Neuronal stem cell (in vitro differentiated cells): Measurements from ENCODE around the gene TLNRD1.

ENCODE experiments used
- DNase-seq: peaks from one replicate; pipeline ENCODE4 v3.0.0-alpha.2; 2013; ENCODE audit warnings: low spot score
- H2AFZ ChIP-seq: one replicate; pipeline ENCODE4 v1.6.1; 2013; ENCODE audit warnings: mild to moderate bottlenecking, low read length, inconsistent platforms
- H2AK5ac ChIP-seq: 2 replicates; pipeline ENCODE4 v1.6.1; 2013; ENCODE audit warnings: low read depth, mild to moderate bottlenecking, inconsistent platforms, low read length, moderate library complexity, mixed read lengths
- H2BK120ac ChIP-seq: 2 replicates; pipeline ENCODE4 v1.6.1; 2013; ENCODE audit warnings: low read depth, mild to moderate bottlenecking, inconsistent platforms, low read length, moderate library complexity, mixed read lengths
- H2BK12ac ChIP-seq: one replicate; pipeline ENCODE4 v1.6.1; 2013; ENCODE audit warnings: low read length, inconsistent platforms
- H2BK15ac ChIP-seq: 2 replicates; pipeline ENCODE4 v1.6.1; 2013; ENCODE audit warnings: mild to moderate bottlenecking, low read length, inconsistent platforms, mixed read lengths
- H2BK5ac ChIP-seq: one replicate; pipeline ENCODE4 v1.6.1; 2013; ENCODE audit warnings: inconsistent platforms, mild to moderate bottlenecking, low read length, moderate library complexity
- H3K14ac ChIP-seq: one replicate; pipeline ENCODE4 v1.6.1; 2013; ENCODE audit warnings: low read length, inconsistent platforms
- H3K18ac ChIP-seq: 2 replicates; pipeline ENCODE4 v1.6.1; 2013; ENCODE audit warnings: low read length, inconsistent platforms
- H3K23ac ChIP-seq: 2 replicates; pipeline ENCODE4 v1.6.1; 2013; ENCODE audit warnings: low read depth, mild to moderate bottlenecking, mixed read lengths, low read length, inconsistent platforms; ENCODE audit not compliant: poor library complexity
- H3K27ac ChIP-seq: replicated peaks from 3 replicates; pipeline ENCODE4 v1.5.1; 2013; ENCODE audit warnings: low read length, inconsistent platforms
- H3K27me3 ChIP-seq, 3 experiments: 2 replicates each; pipeline ENCODE4 v1.6.1; 2013; ENCODE audit warnings: low read length in 3 of 3, mild to moderate bottlenecking in 2 of 3, inconsistent platforms in 1 of 3, low read depth in 1 of 3, mixed read lengths in 1 of 3, moderate library complexity in 1 of 3; ENCODE audit not compliant: control insufficient read depth in 3 of 3, insufficient read depth in 3 of 3
- H3K36me3 ChIP-seq, 2 donors: replicated peaks in 1 of 2; 2 replicates each; pipeline ENCODE4 v1.6.1; 2013; ENCODE audit warnings: low read length in 2 of 2; ENCODE audit not compliant: control insufficient read depth in 2 of 2, insufficient read depth in 2 of 2
- H3K4ac ChIP-seq: 2 replicates; pipeline ENCODE4 v1.6.1; 2013; ENCODE audit warnings: inconsistent platforms, mild to moderate bottlenecking, low read length, moderate library complexity
- H3K4me1 ChIP-seq, 2 donors: 1 replicate in 1 of 2; 2 replicates in 1 of 2; pipeline ENCODE4 v1.6.1; 2013; ENCODE audit warnings: low read length in 2 of 2, low read depth in 1 of 2; ENCODE audit not compliant: control insufficient read depth in 2 of 2, insufficient read depth in 1 of 2
- H3K4me2 ChIP-seq: one replicate; pipeline ENCODE4 v1.6.1; 2013; ENCODE audit warnings: mild to moderate bottlenecking, low read length, inconsistent platforms; ENCODE audit not compliant: insufficient read depth, poor library complexity, severe bottlenecking
- H3K4me3 ChIP-seq, 2 donors: 2 replicates each; pipeline ENCODE4 v1.5.1; 2013; ENCODE audit warnings: low read length in 2 of 2, mild to moderate bottlenecking in 2 of 2, inconsistent platforms in 1 of 2, moderate library complexity in 1 of 2
- H3K79me1 ChIP-seq: one replicate; pipeline ENCODE4 v1.6.1; 2013; ENCODE audit warnings: low read depth, mild to moderate bottlenecking, inconsistent platforms, low read length, moderate library complexity
- H3K9ac ChIP-seq: one replicate; pipeline ENCODE4 v1.6.1; 2013; ENCODE audit warnings: mild to moderate bottlenecking, low read depth, low read length, inconsistent platforms; ENCODE audit not compliant: poor library complexity
- H3K9me3 ChIP-seq, 2 donors: replicated peaks in 1 of 2; 2 replicates each; pipeline versions ENCODE3 to v1.6.1; 2013; ENCODE audit warnings: low read length in 2 of 2, mild to moderate bottlenecking in 2 of 2, inconsistent platforms in 1 of 2, low read depth in 1 of 2, mixed read lengths in 1 of 2, moderate library complexity in 1 of 2; ENCODE audit not compliant: control insufficient read depth in 2 of 2, insufficient read depth in 1 of 2
- H4K8ac ChIP-seq: one replicate; pipeline ENCODE4 v1.6.1; 2013; ENCODE audit warnings: low read depth, mild to moderate bottlenecking, inconsistent platforms, low read length, moderate library complexity
- H4K91ac ChIP-seq: one replicate; pipeline ENCODE4 v1.6.1; 2013; ENCODE audit warnings: low read length, low read depth, mild to moderate bottlenecking, inconsistent platforms; ENCODE audit not compliant: poor library complexity
- WGBS, 2 donors: extraction: QIAGEN DNeasy Blood & Tissue Kit; methylation state at CpG; one replicate each; pipeline ENCODE4 v1.1.7; 2013; ENCODE audit warnings: missing lambda C conversion rate in 2 of 2, mixed read lengths in 1 of 2; ENCODE audit not compliant: insufficient read length in 2 of 2, insufficient replicate concordance in 1 of 2; ENCODE audit errors: extremely low coverage in 2 of 2; 5-methylcytosine and 5-hydroxymethylcytosine counted together

Gene TLNRD1

DNA sequence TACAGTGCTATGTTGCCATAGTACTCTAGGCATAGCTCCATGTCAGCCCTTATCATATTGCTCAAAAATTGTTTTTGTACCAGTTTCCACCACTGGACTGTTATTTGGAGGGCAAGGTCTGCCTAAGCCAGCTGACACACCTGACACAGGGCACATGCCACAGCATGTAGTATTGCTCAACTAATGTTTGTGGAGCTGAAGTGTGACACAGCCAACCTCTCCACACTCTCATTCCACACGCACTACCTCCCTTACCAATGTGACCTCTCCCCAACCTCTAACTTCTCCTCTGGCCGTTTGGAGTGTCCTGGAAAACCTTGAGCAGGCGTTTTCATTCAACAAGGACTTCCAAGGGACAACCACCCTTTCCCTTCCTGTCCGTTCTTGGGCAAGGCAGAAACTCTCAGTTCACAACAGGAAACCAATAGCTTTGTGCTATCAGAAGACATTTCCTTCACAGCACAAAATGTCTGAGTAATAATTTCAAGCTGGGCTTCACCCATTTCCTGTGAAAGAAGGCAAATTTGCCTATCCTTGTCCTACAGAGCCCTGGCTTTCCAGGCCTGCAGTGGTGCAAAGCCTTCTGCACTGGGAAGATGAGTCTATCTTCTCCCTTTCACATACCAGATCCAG lies 38.4 kb downstream of the TLNRD1 start:
- H3K27ac ChIP-seq: no peak overlapping the region

DNA sequence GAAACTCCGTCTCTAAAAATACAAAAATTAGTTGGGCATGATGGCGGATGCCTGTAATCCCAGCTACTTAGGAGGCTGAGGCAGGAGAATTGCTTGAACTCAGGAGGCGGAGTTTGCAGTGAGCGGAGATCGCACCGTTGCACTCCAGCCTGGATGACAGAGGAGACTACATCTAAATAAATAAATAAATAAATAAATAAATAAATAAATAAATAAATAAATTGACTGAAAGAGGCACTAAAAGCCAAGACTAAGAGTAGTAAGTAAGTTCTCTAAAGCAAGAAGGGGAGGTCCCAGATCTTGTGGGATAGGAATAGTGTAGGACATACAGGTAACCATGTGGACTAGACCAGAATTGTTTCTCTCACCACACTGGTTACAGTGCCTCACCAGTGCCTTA lies 40.0 kb downstream of the TLNRD1 start:
- H4K91ac ChIP-seq: no peak overlapping the region
- H3K4me3 ChIP-seq: no peak overlapping the region
- H2BK120ac ChIP-seq: no peak overlapping the region
- H2AK5ac ChIP-seq: no peak overlapping the region
- no peaks in the 10 kb centered on the region for H3K79me1 ChIP-seq
- no CpG with 5 or more reads among the region's 6 CpGs for WGBS, 2 donors
- DNase-seq: no peak
- H2BK15ac ChIP-seq: no peak overlapping the region
- H3K14ac ChIP-seq: no peak overlapping the region
- no peaks in the 10 kb centered on the region for H3K36me3 ChIP-seq
- no peak overlapping the region for H3K23ac ChIP-seq
- H4K8ac ChIP-seq: no peak overlapping the region
- no peak overlapping the region for H3K18ac ChIP-seq
- no peak overlapping the region for H3K27ac ChIP-seq
- H3K4ac ChIP-seq: no peak overlapping the region
- H3K4me1 ChIP-seq: no peaks in the 10 kb centered on the region
- no peak overlapping the region for H2BK12ac ChIP-seq
- no peak overlapping the region for H3K4me2 ChIP-seq
- H2BK5ac ChIP-seq: no peak overlapping the region
- H3K9ac ChIP-seq: no peak overlapping the region
- H3K27me3 ChIP-seq: peaks cover 0 to 13% (median 0%) of the 10 kb centered on the region in 3 experiments
- H2AFZ ChIP-seq: no peak overlapping the region
- H3K9me3 ChIP-seq: no peaks in the 10 kb centered on the region

More for the DNA sequence above, 38.4 kb downstream of the TLNRD1 start:
- no CpG with 5 or more reads among the region's 4 CpGs for WGBS, 2 donors
- Histone ChIP-seq H3K23ac (no peak overlapping the region), H3K27me3 (peaks cover 0 to 11% (median 0%) of the 10 kb centered on the region in 3 experiments), H2AK5ac (no peak overlapping the region), H3K4me3 (no peak overlapping the region), H3K36me3 (no peaks in the 10 kb centered on the region), H3K9me3 (no peaks in the 10 kb centered on the region), H3K14ac (no peak overlapping the region), H3K4me1 (no peaks in the 10 kb centered on the region), H3K4ac (no peak overlapping the region), H4K91ac (no peak overlapping the region), H2BK15ac (no peak overlapping the region), H3K4me2 (no peak overlapping the region), H2AFZ (no peak overlapping the region), H3K9ac (no peak overlapping the region), H2BK120ac (no peak overlapping the region), H3K79me1 (no peaks in the 10 kb centered on the region), H4K8ac (no peak overlapping the region), H3K18ac (no peak overlapping the region), H2BK12ac (no peak overlapping the region), H2BK5ac (no peak overlapping the region)
- DNase-seq: no peak

DNA sequence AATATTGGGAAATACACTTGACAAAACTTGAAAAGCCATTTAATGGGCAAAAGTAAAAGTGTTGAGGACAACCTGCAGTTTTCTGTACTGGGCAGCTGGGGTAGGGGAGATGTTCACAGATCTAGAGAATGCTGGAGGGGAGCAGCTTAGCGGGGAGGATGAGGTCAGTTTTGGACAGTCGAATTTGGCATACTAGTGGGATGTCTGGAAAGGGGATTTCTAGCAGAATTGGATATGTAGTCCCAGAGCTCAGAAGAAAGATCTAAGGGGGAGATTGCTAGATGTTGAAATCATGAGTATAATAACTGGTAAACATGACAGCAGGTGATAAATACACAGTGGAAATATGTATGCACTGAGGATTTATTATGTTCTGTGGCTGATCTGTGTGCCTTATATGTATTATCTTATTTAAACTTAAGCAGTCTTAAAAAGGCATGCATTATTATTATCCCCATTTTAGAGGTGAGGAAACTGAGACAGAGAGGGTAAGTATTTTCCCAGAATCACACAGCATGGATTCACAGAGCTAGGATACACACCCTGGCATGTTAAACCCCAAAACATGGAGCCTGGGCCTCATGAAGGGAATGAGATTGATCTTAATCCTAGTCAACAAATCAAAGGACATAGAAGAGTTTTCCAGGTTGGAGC lies 42.7 kb downstream of the TLNRD1 start:
- Histone ChIP-seq H3K36me3 (no peaks in the 10 kb centered on the region), H2BK5ac (no peak overlapping the region), H3K23ac (no peak overlapping the region), H3K14ac (no peak overlapping the region), H3K4me1 (peaks cover 0 to 3% of the 10 kb centered on the region in 2 donors), H2BK15ac (no peak overlapping the region), H2AK5ac (no peak overlapping the region), H3K4me2 (no peak overlapping the region), H4K91ac (no peak overlapping the region), H3K27me3 (peaks cover 0 to 13% (median 0%) of the 10 kb centered on the region in 3 experiments), H3K4me3 (no peak overlapping the region), H3K9ac (no peak overlapping the region), H4K8ac (no peak overlapping the region), H3K4ac (no peak overlapping the region), H3K9me3 (no peaks in the 10 kb centered on the region), H3K18ac (no peak overlapping the region), H3K79me1 (no peaks in the 10 kb centered on the region), H2BK120ac (no peak overlapping the region), H2AFZ (no peak overlapping the region), H3K27ac (no peak overlapping the region), H2BK12ac (no peak overlapping the region)
- no CpG with 5 or more reads among the region's 2 CpGs for WGBS, 2 donors
- no peak for DNase-seq

DNA sequence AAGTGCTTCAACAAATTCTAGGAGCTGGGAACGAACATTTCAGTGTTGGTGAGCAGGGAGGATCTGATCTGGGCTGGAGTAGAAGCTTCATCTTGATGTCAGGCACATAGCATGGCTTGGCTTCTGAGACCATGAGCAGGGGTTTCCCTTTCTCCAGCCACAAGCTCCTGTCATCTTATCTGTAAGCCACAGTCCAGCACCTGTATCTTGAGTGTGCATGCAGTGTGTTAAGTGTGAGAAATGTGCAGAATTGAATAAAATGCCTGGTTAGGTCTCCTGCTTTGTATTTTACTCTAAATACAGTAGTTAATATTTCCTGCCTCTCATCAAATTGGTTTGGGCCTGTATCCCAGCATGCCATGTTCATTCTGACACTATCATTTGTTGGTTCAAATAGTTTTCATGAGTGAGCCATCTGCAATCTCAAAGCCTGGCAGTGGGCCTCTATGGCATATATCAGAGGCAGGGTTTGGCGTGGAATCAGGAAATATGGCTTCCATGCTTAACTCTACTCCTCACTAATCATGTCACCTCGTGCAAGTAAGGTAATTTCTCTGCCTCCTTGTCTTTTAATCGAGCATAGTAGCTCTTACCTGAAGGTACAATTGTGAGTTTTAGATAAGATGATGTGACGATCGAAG lies 43.3 kb downstream of the TLNRD1 start:
- no peak overlapping the region for H3K14ac ChIP-seq
- no peak overlapping the region for H3K23ac ChIP-seq
- no peak overlapping the region for H2BK120ac ChIP-seq
- DNase-seq: no peak
- H4K91ac ChIP-seq: no peak overlapping the region
- no peak overlapping the region for H3K4me2 ChIP-seq
- no peak overlapping the region for H3K18ac ChIP-seq
- H2BK5ac ChIP-seq: no peak overlapping the region
- no CpG with 5 or more reads among the region's 6 CpGs for WGBS, 2 donors
- H3K4me1 ChIP-seq: peaks cover 2 to 3% of the 10 kb centered on the region in 2 donors
- H3K9me3 ChIP-seq: no peaks in the 10 kb centered on the region
- H3K4ac ChIP-seq: no peak overlapping the region
- H3K9ac ChIP-seq: no peak overlapping the region
- no peak overlapping the region for H4K8ac ChIP-seq
- no peak overlapping the region for H2AFZ ChIP-seq
- no peak overlapping the region for H2BK15ac ChIP-seq
- no peaks in the 10 kb centered on the region for H3K79me1 ChIP-seq
- no peak overlapping the region for H3K27ac ChIP-seq
- no peaks in the 10 kb centered on the region for H3K36me3 ChIP-seq
- no peak overlapping the region for H2BK12ac ChIP-seq
- H2AK5ac ChIP-seq: no peak overlapping the region
- peaks cover 0 to 13% (median 0%) of the 10 kb centered on the region in 3 experiments for H3K27me3 ChIP-seq
- H3K4me3 ChIP-seq: no peak overlapping the region
